ENCODE measurements around the gene SPARC. TPM values are rescaled to one million over a fixed set of nuclear protein-coding genes. Genes with fewer than 3 reads are reported as not detected.

SPARC gene
- total and polyA plus RNA-seq, 4 donors: 145 to 1,186 (median 918) TPM

GRCh38 chr5:151642472-151643140 is 44.1 kb downstream of the SPARC start:
- 74 to 75% methylated on average over 3 of the region's 3 CpGs for WGBS, 2 donors

GRCh38 chr5:151638619-151639018 is 48.1 kb downstream of the SPARC start:
- WGBS, 2 donors: 82% methylated on average over 4 of the region's 4 CpGs
- Histone ChIP-seq H3K4me3 (no peak overlapping the region), H3K9me3 (ENCODE audit: control insufficient read depth in 4 of 4, insufficient read depth in 3 of 4, low read length in 3 of 4) (peaks cover 0 to 2% (median 0%) of the 10 kb centered on the region in 4 donors), H3K27ac (ENCODE audit: low read depth in 1 of 2, low read length in 1 of 2) (no peak overlapping the region), H3K27me3 (ENCODE audit: control insufficient read depth in 3 of 3, insufficient read depth in 3 of 3, low read length in 2 of 3) (no peaks in the 10 kb centered on the region), H3K36me3 (ENCODE audit: control insufficient read depth in 4 of 4, insufficient read depth in 4 of 4, low read length in 4 of 4) (no peaks in the 10 kb centered on the region), H3K4me1 (ENCODE audit: control insufficient read depth in 5 of 5, insufficient read depth in 5 of 5, low read length in 5 of 5) (no peaks in the 10 kb centered on the region), H3K9ac (ENCODE audit: insufficient read depth in 1 of 2, low read length in 2 of 2) (no peak overlapping the region)
- ATAC-seq (ENCODE audit: insufficient read depth, low FRiP score) (no peak), DNase-seq (no peak)
- no peak for TF ChIP-seq CTCF (IDR thresholded peaks at IDR 0.05; ENCODE audit: control extremely low read depth, extremely low read depth)

More at GRCh38 chr5:151642472-151643140, 44.1 kb downstream of the SPARC start:
- H3K9me3 ChIP-seq (ENCODE audit: control insufficient read depth in 4 of 4, insufficient read depth in 3 of 4, low read length in 3 of 4): no peaks in the 10 kb centered on the region
- no peaks in the 10 kb centered on the region for H3K36me3 ChIP-seq (ENCODE audit: control insufficient read depth in 4 of 4, insufficient read depth in 4 of 4, low read length in 4 of 4)
- TF ChIP-seq CTCF (IDR thresholded peaks at IDR 0.05; ENCODE audit: control extremely low read depth, extremely low read depth): no peak
- no peaks in the 10 kb centered on the region for H3K4me1 ChIP-seq (ENCODE audit: control insufficient read depth in 5 of 5, insufficient read depth in 5 of 5, low read length in 5 of 5)
- no peak overlapping the region for H3K9ac ChIP-seq (ENCODE audit: insufficient read depth in 1 of 2, low read length in 2 of 2)
- no peak overlapping the region for H3K27ac ChIP-seq (ENCODE audit: low read depth in 1 of 2, low read length in 1 of 2)
- DNase-seq (no peak), ATAC-seq (ENCODE audit: insufficient read depth, low FRiP score) (no peak)
- H3K27me3 ChIP-seq (ENCODE audit: control insufficient read depth in 3 of 3, insufficient read depth in 3 of 3, low read length in 2 of 3): no peaks in the 10 kb centered on the region
- H3K4me3 ChIP-seq: no peak overlapping the region

- WGBS, 2 donors: 60 to 68% methylated on average over 5 of the region's 5 CpGs
- no peaks in the 10 kb centered on the region for H3K36me3 ChIP-seq (ENCODE audit: control insufficient read depth in 4 of 4, insufficient read depth in 4 of 4, low read length in 4 of 4)
- no peak overlapping the region for H3K9ac ChIP-seq (ENCODE audit: insufficient read depth in 1 of 2, low read length in 2 of 2)
These were observed 49.0 kb downstream of the SPARC start for GRCh38 chr5:151637676-151638075.

More at GRCh38 chr5:151637676-151638075, 49.0 kb downstream of the SPARC start:
- H3K27ac ChIP-seq (ENCODE audit: low read depth in 1 of 2, low read length in 1 of 2): no peak overlapping the region
- H3K4me1 ChIP-seq (ENCODE audit: control insufficient read depth in 5 of 5, insufficient read depth in 5 of 5, low read length in 5 of 5): no peaks in the 10 kb centered on the region
- H3K9me3 ChIP-seq (ENCODE audit: control insufficient read depth in 4 of 4, insufficient read depth in 3 of 4, low read length in 3 of 4): peaks cover 0 to 2% (median 0%) of the 10 kb centered on the region in 4 donors
- TF ChIP-seq CTCF (IDR thresholded peaks at IDR 0.05; ENCODE audit: control extremely low read depth, extremely low read depth): no peak
- H3K4me3 ChIP-seq: no peak overlapping the region
- no peaks in the 10 kb centered on the region for H3K27me3 ChIP-seq (ENCODE audit: control insufficient read depth in 3 of 3, insufficient read depth in 3 of 3, low read length in 2 of 3)
- no peak for DNase-seq
- no peak for ATAC-seq (ENCODE audit: insufficient read depth, low FRiP score)

Data from lung (tissue), 12 donors.